ENCODE measurements around the gene PFDN6. TPM values are rescaled to one million over a fixed set of nuclear protein-coding genes. Genes with fewer than 3 reads are reported as not detected.

PFDN6 gene
- total RNA-seq, 6 experiments from 2014 or later: 23.8 to 35.2 (median 27.5) TPM

DNA sequence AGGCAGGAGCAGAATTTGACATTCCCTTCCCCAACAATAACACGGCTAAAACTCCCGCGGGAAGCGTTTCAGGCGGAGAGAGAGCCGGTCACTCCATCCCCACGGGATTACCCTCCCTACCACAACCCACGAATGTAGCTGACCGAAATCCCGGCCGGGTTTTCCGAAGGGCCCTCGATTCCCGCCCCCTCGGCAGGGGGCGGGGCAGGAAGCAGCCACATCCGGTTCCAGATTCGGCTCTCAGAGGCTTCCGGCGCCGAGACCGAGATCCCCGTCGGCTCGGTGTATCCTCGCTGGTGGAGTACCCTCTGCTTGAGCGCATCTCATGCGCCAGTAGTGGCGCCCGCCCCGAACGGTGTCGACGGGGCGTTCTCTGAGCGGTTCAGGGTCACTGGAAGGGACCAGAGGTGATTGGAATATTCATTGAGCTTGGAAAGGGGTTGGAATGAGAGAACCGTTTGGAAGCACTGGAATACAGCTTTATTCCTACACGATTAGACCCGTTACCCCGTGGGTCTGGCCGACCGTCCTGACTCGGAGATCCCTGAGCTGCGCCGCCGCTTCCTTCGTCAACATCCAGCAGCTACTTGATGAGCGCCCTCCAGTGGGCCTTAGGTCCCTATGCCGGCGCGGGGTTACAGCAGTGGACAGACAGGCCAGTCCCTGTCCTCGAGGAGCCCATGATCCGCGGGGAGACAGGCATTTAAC is 10.0 kb downstream of the PFDN6 start:
- intact Hi-C loops (cut with DNase I): no loop called here
- H3K4me1 ChIP-seq: peaks cover 0 to 21% (median 4%) of the 10 kb centered on the region in 4 donors
- H3K27ac ChIP-seq: peak overlapping the region; percentile 75 to 97 (median 93)
- peak overlapping the region; percentile 67 to 95 (median 84) for H3K4me3 ChIP-seq
- TF ChIP-seq POLR2A (IDR thresholded peaks at IDR 0.05): peak; percentile 79
- TF ChIP-seq, protein P1, sequence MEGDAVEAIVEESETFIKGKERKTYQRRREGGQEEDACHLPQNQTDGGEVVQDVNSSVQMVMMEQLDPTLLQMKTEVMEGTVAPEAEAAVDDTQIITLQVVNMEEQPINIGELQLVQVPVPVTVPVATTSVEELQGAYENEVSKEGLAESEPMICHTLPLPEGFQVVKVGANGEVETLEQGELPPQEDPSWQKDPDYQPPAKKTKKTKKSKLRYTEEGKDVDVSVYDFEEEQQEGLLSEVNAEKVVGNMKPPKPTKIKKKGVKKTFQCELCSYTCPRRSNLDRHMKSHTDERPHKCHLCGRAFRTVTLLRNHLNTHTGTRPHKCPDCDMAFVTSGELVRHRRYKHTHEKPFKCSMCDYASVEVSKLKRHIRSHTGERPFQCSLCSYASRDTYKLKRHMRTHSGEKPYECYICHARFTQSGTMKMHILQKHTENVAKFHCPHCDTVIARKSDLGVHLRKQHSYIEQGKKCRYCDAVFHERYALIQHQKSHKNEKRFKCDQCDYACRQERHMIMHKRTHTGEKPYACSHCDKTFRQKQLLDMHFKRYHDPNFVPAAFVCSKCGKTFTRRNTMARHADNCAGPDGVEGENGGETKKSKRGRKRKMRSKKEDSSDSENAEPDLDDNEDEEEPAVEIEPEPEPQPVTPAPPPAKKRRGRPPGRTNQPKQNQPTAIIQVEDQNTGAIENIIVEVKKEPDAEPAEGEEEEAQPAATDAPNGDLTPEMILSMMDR (IDR thresholded peaks at IDR 0.05): peak; percentile 60 to 81 (median 74)
- ATAC-seq (peak; percentile 71 to 80 (median 79)), DNase-seq (peak; percentile 92 to 93 (median 92))
- H3K9me3 ChIP-seq: no peaks in the 10 kb centered on the region
- peaks cover 0 to 31% (median 2%) of the 10 kb centered on the region in 4 donors for H3K36me3 ChIP-seq
- under 1% methylated on average over 25 of the region's 54 CpGs for WGBS (ENCODE audit: insufficient coverage, low coverage, low lambda C conversion rate, missing lambda C conversion rate)
- H3K27me3 ChIP-seq: no peaks in the 10 kb centered on the region

- intact Hi-C loops (cut with DNase I): no loop called here
- H3K4me3 ChIP-seq: no peak overlapping the region
Measured at GRCh38 chr6:33301877-33302276, 12.5 kb downstream of the PFDN6 start.

GRCh38 chr6:33304216-33304615 is 14.8 kb downstream of the PFDN6 start:
- ATAC-seq (no peak), DNase-seq (no peak)
- Histone ChIP-seq H3K9me3 (no peaks in the 10 kb centered on the region), H3K27ac (no peak overlapping the region), H3K36me3 (peaks cover 0 to 28% (median 5%) of the 10 kb centered on the region in 4 donors), H3K4me3 (no peak overlapping the region), H3K27me3 (no peaks in the 10 kb centered on the region), H3K4me1 (peaks cover 0 to 9% (median under 1%) of the 10 kb centered on the region in 4 donors)
- WGBS (ENCODE audit: insufficient coverage, low coverage, low lambda C conversion rate, missing lambda C conversion rate): no CpG with 5 or more reads among the region's 16 CpGs
- no peak for TF ChIP-seq POLR2A (IDR thresholded peaks at IDR 0.05)
- intact Hi-C loops (cut with DNase I): no loop called here

More at GRCh38 chr6:33301877-33302276, 12.5 kb downstream of the PFDN6 start:
- H3K4me1 ChIP-seq: peaks cover 0 to 13% (median 3%) of the 10 kb centered on the region in 4 donors
- 68% methylated on average over 3 of the region's 3 CpGs for WGBS (ENCODE audit: insufficient coverage, low coverage, low lambda C conversion rate, missing lambda C conversion rate)
- DNase-seq: no peak
- no peaks in the 10 kb centered on the region for H3K27me3 ChIP-seq
- peaks cover 0 to 28% (median 5%) of the 10 kb centered on the region in 4 donors for H3K36me3 ChIP-seq
- H3K9me3 ChIP-seq: no peaks in the 10 kb centered on the region
- no peak overlapping the region for H3K27ac ChIP-seq
- TF ChIP-seq POLR2A (IDR thresholded peaks at IDR 0.05): no peak
- TF ChIP-seq, protein P1 (IDR thresholded peaks at IDR 0.05): no peak
- no peak for ATAC-seq

DNA sequence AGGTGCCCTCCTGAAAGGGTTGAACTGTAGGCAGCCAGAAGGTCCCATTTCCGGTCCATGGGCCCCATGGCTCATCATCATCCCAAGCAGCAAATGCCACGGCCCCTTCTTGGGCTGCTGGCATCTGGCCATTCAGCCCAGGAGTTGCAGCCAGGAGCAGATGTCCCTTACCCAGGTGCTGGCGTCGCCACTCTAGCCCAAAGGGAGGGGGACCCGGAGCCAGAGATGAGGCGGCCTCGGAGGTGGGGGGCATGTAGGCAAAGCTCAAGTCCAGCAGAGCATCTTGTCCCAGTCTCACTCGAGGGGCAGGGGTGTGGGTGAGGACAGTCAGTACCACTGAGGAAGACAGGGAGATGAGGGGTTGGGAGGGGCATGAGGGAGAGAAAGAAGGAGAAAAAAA is 15.7 kb downstream of the PFDN6 start:
- H3K27ac ChIP-seq: no peak overlapping the region
- no peaks in the 10 kb centered on the region for H3K27me3 ChIP-seq
- intact Hi-C loops (cut with DNase I): no loop called here
- no peaks in the 10 kb centered on the region for H3K9me3 ChIP-seq
- peaks cover 0 to 6% (median 0%) of the 10 kb centered on the region in 4 donors for H3K4me1 ChIP-seq
- DNase-seq: no peak
- no peak for ATAC-seq
- H3K36me3 ChIP-seq: peaks cover 0 to 28% (median 5%) of the 10 kb centered on the region in 4 donors
- TF ChIP-seq POLR2A (IDR thresholded peaks at IDR 0.05): no peak
- TF ChIP-seq, protein P1 (IDR thresholded peaks at IDR 0.05): no peak
- WGBS (ENCODE audit: insufficient coverage, low coverage, low lambda C conversion rate, missing lambda C conversion rate): no CpG with 5 or more reads among the region's 8 CpGs
- H3K4me3 ChIP-seq: no peak overlapping the region

DNA sequence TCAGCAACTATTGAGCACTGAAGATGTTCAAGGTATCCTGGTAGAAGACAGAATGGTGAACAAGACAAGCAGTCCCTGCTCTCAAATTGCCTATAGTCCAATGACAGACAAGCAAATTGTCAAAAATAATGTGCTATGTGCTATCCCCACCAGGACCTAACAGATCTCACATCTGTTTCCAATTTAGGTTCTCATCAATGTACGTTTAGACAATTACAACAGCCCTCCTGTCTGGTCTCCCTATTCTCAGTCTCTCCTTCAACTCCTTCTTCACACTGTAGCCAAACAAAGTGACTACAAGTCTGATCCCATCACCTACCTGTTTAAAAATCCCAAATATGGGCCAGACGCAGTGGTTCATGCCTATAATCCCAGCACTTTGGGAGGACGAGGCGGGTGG is 17.0 kb downstream of the PFDN6 start:
- H3K36me3 ChIP-seq: peaks cover 0 to 32% (median 5%) of the 10 kb centered on the region in 4 donors
- 78% methylated on average over 4 of the region's 4 CpGs for WGBS (ENCODE audit: insufficient coverage, low coverage, low lambda C conversion rate, missing lambda C conversion rate)
- intact Hi-C loops (cut with DNase I): no loop called here
- TF ChIP-seq, protein P1 (IDR thresholded peaks at IDR 0.05): no peak
- TF ChIP-seq POLR2A (IDR thresholded peaks at IDR 0.05): no peak
- no peak overlapping the region for H3K27ac ChIP-seq
- peaks cover 0 to 3% (median 0%) of the 10 kb centered on the region in 4 donors for H3K4me1 ChIP-seq
- ATAC-seq (no peak), DNase-seq (no peak)
- no peak overlapping the region for H3K4me3 ChIP-seq
- no peaks in the 10 kb centered on the region for H3K9me3 ChIP-seq
- no peaks in the 10 kb centered on the region for H3K27me3 ChIP-seq

Measured in right lobe of liver (tissue), 6 donors.